Ectodermal cell (in vitro differentiated cells): ENCODE measurements around the gene SARS1.
"Not testable (repeated sequence)": the region's sequence is repeated elsewhere in the genome, so short reads cannot be mapped to it uniquely, and the experiment has no call there.

Source experiments
- H3K27ac ChIP-seq: 2 replicates; pipeline ENCODE4 v1.7.0; 2013; ENCODE audit warnings: mild to moderate bottlenecking, low read depth, low read length; ENCODE audit not compliant: insufficient read depth, poor library complexity, severe bottlenecking
- H3K27me3 ChIP-seq: 2 replicates; pipeline ENCODE4 v1.7.0; 2013; ENCODE audit warnings: mild to moderate bottlenecking, low read length; ENCODE audit not compliant: insufficient read depth, control insufficient read depth, poor library complexity, severe bottlenecking
- H3K36me3 ChIP-seq: one replicate; pipeline ENCODE4 v1.7.0; 2013; ENCODE audit warnings: low read length; ENCODE audit not compliant: control insufficient read depth, insufficient read depth
- H3K4me1 ChIP-seq: one replicate; pipeline ENCODE4 v1.7.0; 2013; ENCODE audit warnings: low read length; ENCODE audit not compliant: control insufficient read depth, insufficient read depth
- H3K4me3 ChIP-seq: 2 replicates; pipeline ENCODE4 v1.7.0; 2013; ENCODE audit warnings: low read depth, low read length, control low read depth; ENCODE audit not compliant: insufficient read depth
- H3K9me3 ChIP-seq: 2 replicates; pipeline ENCODE4 v1.7.0; 2013; ENCODE audit warnings: mild to moderate bottlenecking, low read length, moderate library complexity; ENCODE audit not compliant: control insufficient read depth
- WGBS, 2 experiments: methylation state at CpG; one replicate each; pipeline ENCODE4 v1.1.7; 2013; ENCODE audit warnings: missing lambda C conversion rate in 2 of 2; 5-methylcytosine and 5-hydroxymethylcytosine counted together

SARS1 gene

DNA sequence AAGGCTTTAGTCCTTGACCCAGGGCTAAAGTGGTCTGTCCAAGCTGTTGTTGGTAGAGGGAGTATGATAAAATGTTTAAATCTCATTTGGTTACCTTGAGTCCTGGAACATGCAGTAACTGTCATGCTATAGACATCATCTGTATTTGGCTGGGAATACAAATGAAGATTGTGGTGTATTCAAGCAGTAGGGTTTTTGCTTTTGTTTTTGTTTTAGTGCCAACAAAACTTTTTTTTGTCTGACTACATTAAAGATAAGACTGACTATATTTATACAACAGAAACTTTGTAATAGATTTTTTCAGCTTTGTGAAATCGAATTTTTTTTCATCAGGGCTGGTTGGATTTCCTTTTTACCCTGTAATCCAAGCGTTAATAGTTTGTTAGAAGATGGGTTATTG, 7.4 kb upstream of the SARS1 start:
- no peak overlapping the region for H3K4me3 ChIP-seq
- H3K4me1 ChIP-seq: no peaks in the 10 kb centered on the region
- H3K9me3 ChIP-seq: no peaks in the 10 kb centered on the region
- H3K27ac ChIP-seq: no peak overlapping the region
- no peaks in the 10 kb centered on the region for H3K36me3 ChIP-seq
- WGBS, 2 experiments: 80 to 89% methylated on average over 1 to 2 of the region's 2 CpGs
- no peaks in the 10 kb centered on the region for H3K27me3 ChIP-seq

DNA sequence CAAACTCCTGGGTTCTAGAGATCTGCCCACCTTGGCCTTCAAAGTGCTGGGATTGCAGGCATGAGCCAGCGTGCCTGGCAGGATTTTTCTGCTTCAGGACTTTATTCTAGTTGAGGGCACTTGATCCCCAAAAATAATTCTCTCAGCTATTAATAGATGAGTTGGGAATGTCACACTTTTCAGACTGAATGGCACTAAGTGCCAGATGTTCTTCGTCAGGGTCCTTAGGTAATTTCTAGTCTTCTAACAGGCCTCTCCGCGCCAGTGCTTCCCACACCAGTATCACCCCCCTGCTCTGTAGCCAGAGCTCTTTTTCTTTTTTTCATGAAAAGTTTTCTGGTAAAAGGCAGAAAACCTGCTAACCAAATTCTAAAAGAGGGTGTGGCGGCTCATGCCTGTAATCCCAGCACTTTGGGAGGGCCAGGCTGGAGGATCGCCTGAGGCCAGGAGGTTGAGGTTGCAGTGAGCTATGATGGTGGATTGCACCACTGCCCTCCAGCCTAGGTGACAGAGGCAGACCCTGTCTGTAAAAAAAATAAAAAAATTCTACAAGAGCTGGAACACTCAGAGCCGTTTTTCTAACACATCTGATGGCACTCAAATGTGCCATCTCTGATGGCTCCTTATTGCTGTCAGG, 6.1 kb upstream of the SARS1 start:
- Histone ChIP-seq H3K36me3 (no peaks in the 10 kb centered on the region), H3K4me1 (no peaks in the 10 kb centered on the region), H3K27me3 (no peaks in the 10 kb centered on the region), H3K27ac (no peak overlapping the region), H3K4me3 (no peak overlapping the region), H3K9me3 (no peaks in the 10 kb centered on the region)
- WGBS, 2 experiments: 88 to 94% methylated on average over 7 of the region's 7 CpGs

DNA sequence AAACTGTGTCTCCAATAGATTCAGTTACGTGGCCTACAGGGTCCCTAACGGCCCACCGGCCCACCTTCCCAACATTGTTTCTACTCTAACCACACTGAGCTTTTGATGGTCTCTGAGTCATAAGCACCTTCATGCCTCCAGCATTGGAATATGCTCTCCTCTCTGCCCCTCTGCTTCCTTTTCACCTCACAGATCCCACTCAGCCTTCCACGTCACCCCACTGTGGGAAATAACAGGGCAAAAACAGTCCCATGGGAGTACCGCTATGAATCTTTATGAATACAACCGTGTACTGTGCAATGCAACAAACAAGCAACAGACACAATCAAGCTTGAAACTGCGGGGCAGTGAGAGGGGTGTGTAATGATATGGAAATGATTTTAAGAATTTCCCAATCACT, 5.3 kb upstream of the SARS1 start:
- WGBS, 2 experiments: 94 to 96% methylated on average over 6 to 7 of the region's 7 CpGs
- H3K27ac ChIP-seq: no peak overlapping the region
- no peak overlapping the region for H3K4me3 ChIP-seq

GRCh38 chr1:109208836-109209463, 4.8 kb upstream of the SARS1 start:
- Histone ChIP-seq H3K27ac (no peak overlapping the region), H3K4me3 (no peak overlapping the region), H3K9me3 (no peaks in the 10 kb centered on the region), H3K36me3 (no peaks in the 10 kb centered on the region), H3K4me1 (peaks cover 6% of the 10 kb centered on the region), H3K27me3 (no peaks in the 10 kb centered on the region)
- 92 to 96% methylated on average over 9 of the region's 9 CpGs for WGBS, 2 experiments

More for the DNA sequence above, 5.3 kb upstream of the SARS1 start:
- Histone ChIP-seq H3K4me1 (peaks cover 4% of the 10 kb centered on the region), H3K27me3 (no peaks in the 10 kb centered on the region), H3K9me3 (no peaks in the 10 kb centered on the region), H3K36me3 (no peaks in the 10 kb centered on the region)

- no peak overlapping the region for H3K4me3 ChIP-seq
- H3K36me3 ChIP-seq: no peaks in the 10 kb centered on the region
- no peaks in the 10 kb centered on the region for H3K27me3 ChIP-seq
- no peaks in the 10 kb centered on the region for H3K9me3 ChIP-seq
- no peak overlapping the region for H3K27ac ChIP-seq
- H3K4me1 ChIP-seq: peaks cover 10% of the 10 kb centered on the region
- WGBS, 2 experiments: 88 to 93% methylated on average over 8 of the region's 8 CpGs
These were observed 3.7 kb upstream of the SARS1 start for GRCh38 chr1:109210058-109210457.

- Histone ChIP-seq H3K4me1 (peaks cover 13% of the 10 kb centered on the region), H3K27me3 (no peaks in the 10 kb centered on the region), H3K36me3 (no peaks in the 10 kb centered on the region), H3K4me3 (peak overlapping the region; percentile 98), H3K9me3 (no peaks in the 10 kb centered on the region), H3K27ac (no peak overlapping the region)
- WGBS, 2 experiments: 47 to 49% methylated on average over 10 of the region's 10 CpGs
These were observed 334 bp upstream of the SARS1 start for GRCh38 chr1:109213345-109213823.

- Histone ChIP-seq H3K36me3 (no peaks in the 10 kb centered on the region), H3K9me3 (no peaks in the 10 kb centered on the region), H3K4me1 (peaks cover 13% of the 10 kb centered on the region), H3K27me3 (no peaks in the 10 kb centered on the region), H3K4me3 (peak overlapping the region; percentile 98), H3K27ac (peak overlapping the region; percentile 84)
- 14 to 24% methylated on average over 12 to 13 of the region's 13 CpGs for WGBS, 2 experiments
These were observed 1.2 kb downstream of the SARS1 start for GRCh38 chr1:109214695-109215623.

DNA sequence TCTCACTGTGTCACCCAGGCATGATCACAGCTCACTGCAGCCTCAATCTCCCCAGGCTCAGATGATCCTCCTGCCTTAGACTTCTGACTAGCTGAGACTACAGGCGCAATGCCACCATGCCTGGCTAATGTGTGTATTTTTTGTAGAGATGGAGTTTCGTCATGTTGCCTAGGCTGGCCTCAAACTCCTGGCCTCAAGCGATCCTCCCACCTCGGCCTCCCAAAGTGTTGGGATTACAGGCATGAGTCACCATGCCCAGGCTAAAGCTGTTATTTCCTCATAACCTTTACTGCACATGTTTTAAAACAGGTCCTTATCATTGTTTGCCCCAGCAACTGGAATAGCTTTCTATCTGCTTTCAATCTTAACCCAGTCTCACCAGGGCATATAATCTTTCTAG, 2.9 kb downstream of the SARS1 start:
- no peaks in the 10 kb centered on the region for H3K27me3 ChIP-seq
- WGBS, 2 experiments: 94% methylated on average over 4 of the region's 4 CpGs
- no peak overlapping the region for H3K27ac ChIP-seq
- no peaks in the 10 kb centered on the region for H3K9me3 ChIP-seq
- H3K4me1 ChIP-seq: peaks cover 13% of the 10 kb centered on the region
- no peak overlapping the region for H3K4me3 ChIP-seq
- no peaks in the 10 kb centered on the region for H3K36me3 ChIP-seq

DNA sequence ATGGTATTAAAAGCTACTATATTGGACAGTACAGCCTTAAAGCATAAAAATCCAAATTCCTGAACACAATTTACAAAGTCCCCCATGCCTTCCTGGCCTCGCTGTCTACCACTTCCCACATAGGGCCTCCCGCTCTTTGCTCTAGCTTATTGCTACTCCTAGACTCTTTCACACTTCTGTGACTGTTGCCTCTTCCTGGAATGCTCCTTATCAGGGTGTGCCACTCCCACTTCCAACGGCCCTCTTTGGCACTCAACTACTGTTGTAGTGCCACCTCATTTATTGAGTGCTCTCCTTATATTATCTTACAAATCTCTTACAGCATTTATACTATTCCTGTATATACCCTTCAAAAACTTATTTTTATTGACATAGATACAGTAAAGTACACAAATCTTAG, 4.8 kb downstream of the SARS1 start:
- H3K4me3 ChIP-seq: no peak overlapping the region
- no peaks in the 10 kb centered on the region for H3K9me3 ChIP-seq
- no peaks in the 10 kb centered on the region for H3K27me3 ChIP-seq
- 94% methylated on average over 3 of the region's 3 CpGs for WGBS, 2 experiments
- peaks cover 8% of the 10 kb centered on the region for H3K4me1 ChIP-seq
- H3K36me3 ChIP-seq: no peaks in the 10 kb centered on the region
- H3K27ac ChIP-seq: no peak overlapping the region

GRCh38 chr1:109221201-109221600, 7.5 kb downstream of the SARS1 start:
- H3K27me3 ChIP-seq, H3K4me3 ChIP-seq, H3K9me3 ChIP-seq, H3K36me3 ChIP-seq, H3K4me1 ChIP-seq, H3K27ac ChIP-seq: not testable (repeated sequence)
- 92 to 96% methylated on average over 9 of the region's 9 CpGs for WGBS, 2 experiments
